HL-60/S4 treated with phorbol 12-myristate 13-acetate at 8.2 ng/mL for 4 days and 3 days (cell line): Measurements from ENCODE around the gene CBLB.
"Not testable (repeated sequence)": the region's sequence is repeated elsewhere in the genome, so short reads cannot be mapped to it uniquely, and the experiment has no call there.

Experiments
- in situ Hi-C: fragments of 300-500 bp; cut with MboI; formaldehyde crosslinking; loops from 2 replicates; pipeline ENCODE4 v1.15.0; 2022; ENCODE audit warnings: low sequenced_read_pairs

Gene CBLB

GRCh38 chr3:105763659-105764036, 105.2 kb downstream of the CBLB start:
- in situ Hi-C loops, result no loop called here

- in situ Hi-C loops, result no loop called here
Measured at GRCh38 chr3:105762749-105763658, 105.8 kb downstream of the CBLB start.

- in situ Hi-C loops, result not testable (repeated sequence)
Measured at GRCh38 chr3:105762214-105762613, 106.6 kb downstream of the CBLB start.

GRCh38 chr3:105759442-105760078, 109.3 kb downstream of the CBLB start:
- in situ Hi-C loops, result no loop called here

- in situ Hi-C loops, result no loop called here
Measured at GRCh38 chr3:105758451-105758850, 110.4 kb downstream of the CBLB start.

- in situ Hi-C loops, result no loop called here
Measured at GRCh38 chr3:105755121-105755886, 113.5 kb downstream of the CBLB start.

GRCh38 chr3:105752791-105753415, 115.9 kb downstream of the CBLB start:
- in situ Hi-C loops, result no loop called here

- in situ Hi-C loops, result no loop called here
Measured at GRCh38 chr3:105747696-105748095, 121.1 kb downstream of the CBLB start.

- in situ Hi-C loops, result no loop called here
Measured at GRCh38 chr3:105747060-105747541, 121.7 kb downstream of the CBLB start.

GRCh38 chr3:105746231-105746996, 122.4 kb downstream of the CBLB start:
- in situ Hi-C loops, result no loop called here

- in situ Hi-C loops, result no loop called here
Measured at GRCh38 chr3:105745046-105745445, 123.8 kb downstream of the CBLB start.

GRCh38 chr3:105744202-105744601, 124.6 kb downstream of the CBLB start:
- in situ Hi-C loops, result no loop called here

GRCh38 chr3:105733356-105733755, 135.5 kb downstream of the CBLB start:
- in situ Hi-C loops, result no loop called here

GRCh38 chr3:105731686-105732085, 137.1 kb downstream of the CBLB start:
- in situ Hi-C loops, result no loop called here

GRCh38 chr3:105730801-105731354, 137.9 kb downstream of the CBLB start:
- in situ Hi-C loops, result no loop called here

GRCh38 chr3:105729667-105730066, 139.1 kb downstream of the CBLB start:
- in situ Hi-C loops, result no loop called here

GRCh38 chr3:105728771-105729312, 140.0 kb downstream of the CBLB start:
- in situ Hi-C loops, result no loop called here

GRCh38 chr3:105727036-105727435, 141.8 kb downstream of the CBLB start:
- in situ Hi-C loops, result not testable (repeated sequence)

GRCh38 chr3:105722943-105723556, 145.8 kb downstream of the CBLB start:
- in situ Hi-C loops, result no loop called here
